NCI-H1092 treated with DMSO at 0.1 percent for 48 hours (cell line): Measurements from ENCODE around the gene SCFD2.

Experiments used
- DNase-seq: peaks from one replicate; lab custom pipeline; 2025; lab: John Stamatoyannopoulos, UW

The SCFD2 gene

DNA sequence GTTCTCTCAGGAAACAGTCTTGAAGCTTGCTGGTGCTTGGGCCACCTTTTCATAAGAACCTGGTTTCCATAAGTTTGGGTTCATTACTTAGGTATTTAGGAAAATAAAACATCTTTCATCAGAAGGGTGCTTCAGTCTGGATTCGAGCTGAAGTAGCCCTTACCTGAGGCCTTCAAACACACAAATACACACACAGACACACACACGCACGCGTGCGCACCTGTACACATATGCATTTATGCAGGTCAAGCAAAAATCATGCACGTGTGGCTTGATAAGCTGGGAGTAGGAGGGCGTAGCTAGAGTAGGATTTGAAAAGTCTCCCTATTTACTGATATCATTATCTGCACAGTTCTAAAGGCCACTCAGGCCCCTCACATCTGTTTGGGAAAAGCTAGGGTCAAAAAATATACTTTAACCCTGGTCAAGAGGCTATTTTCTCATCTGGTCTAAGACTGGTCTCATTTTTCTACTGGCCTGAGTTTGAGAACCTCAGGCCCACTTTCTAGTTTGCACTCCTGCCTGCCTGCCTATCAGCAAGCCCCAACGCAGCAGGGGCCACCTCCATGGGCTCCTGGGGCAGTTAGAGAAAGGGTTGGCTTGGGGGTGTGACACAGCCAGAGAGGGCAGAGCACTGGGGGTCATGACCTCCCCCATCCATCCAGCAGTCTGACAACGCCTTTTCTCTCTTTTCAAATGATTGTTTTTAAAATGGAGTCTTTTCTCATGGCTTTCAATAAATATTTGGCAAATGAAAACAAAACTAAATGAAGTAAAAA lies 439.5 kb downstream of the SCFD2 start:
- no peak for DNase-seq

DNA sequence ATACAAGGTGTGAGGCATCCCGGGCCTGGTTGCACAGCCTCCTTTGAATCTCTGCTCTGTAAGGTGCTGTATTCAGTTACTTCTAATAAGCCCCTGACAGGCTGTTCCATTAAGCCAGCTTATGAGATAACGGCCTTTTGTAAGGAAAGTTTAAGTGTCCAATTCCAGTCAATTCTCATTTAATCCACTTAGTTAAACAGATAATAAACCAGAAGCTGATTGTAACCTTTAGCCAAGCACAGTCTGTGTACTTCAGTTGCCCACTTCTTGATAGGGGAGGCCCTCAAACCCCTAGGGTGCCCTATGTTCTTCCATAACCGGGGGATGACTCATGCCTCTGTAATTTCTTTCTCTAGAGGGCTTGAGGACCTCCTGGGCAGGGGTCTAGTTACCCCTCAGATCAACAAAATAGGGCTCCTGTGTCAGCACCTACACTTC lies 440.3 kb downstream of the SCFD2 start:
- DNase-seq: peak; percentile 38

DNA sequence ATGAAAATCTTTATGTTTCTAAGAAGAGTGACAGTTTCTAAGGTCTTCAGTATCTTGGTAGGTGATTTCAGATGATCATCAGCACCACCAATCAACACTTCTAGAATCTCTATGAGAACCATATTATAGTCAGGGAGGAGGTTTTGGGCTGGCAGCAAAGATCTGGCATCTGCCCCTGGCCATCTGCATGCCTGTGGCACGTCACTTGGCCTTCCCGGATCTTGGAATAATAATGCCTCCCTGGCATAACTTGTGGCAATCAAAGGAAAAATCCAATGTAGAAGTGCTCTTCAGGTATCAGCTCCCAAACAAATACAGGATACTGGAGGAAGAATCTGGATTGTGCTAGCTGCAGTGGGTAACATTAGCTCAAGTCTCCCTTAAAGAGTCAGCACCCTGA lies 446.4 kb downstream of the SCFD2 start:
- DNase-seq: no peak

DNA sequence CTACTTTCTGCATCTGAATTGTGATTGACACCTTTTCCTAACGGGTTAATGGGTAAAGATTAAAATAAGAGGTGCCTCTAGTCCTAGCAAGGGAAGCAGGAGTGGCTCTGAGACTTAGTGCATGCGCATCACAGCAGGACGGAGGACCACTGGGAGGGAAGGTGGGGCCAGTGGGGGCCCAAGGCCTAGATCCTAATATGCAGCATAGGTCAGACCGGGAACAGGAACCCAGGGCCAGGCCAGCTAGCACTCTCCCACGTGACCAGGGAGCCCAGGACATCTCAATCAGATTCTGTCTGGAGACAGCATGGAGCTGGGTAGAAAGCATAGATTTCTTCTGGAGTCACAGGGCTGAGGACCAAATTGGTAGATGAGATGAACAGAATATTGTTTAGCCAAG lies 448.0 kb downstream of the SCFD2 start:
- DNase-seq: no peak

DNA sequence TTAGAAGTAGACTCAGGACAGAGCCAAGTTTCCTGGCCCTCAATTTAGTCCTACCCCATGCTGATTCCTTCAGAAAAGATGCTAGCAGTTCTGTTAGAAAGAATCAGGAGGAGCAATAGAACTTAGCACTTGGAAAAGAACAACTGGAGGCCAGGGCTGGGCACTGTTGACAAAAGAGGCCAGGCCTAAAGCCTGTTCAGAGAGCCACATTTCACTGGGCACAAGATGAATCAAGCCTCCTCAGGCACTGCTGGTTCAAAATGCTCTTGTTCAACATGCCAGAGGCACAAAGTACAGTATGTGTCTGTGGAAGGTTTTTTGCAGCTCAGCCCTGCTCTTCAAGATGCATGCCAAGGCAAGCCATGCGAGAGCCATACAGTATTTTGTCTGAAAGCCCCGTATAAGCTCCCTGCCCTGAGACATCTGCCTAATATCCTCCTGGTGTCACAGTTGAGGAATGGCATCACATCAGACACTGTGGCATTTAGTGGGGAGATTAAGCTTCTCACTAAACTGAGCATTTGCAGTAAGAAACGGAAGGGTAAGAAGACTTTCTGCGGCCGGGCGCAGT lies 450.0 kb downstream of the SCFD2 start:
- DNase-seq: no peak

DNA sequence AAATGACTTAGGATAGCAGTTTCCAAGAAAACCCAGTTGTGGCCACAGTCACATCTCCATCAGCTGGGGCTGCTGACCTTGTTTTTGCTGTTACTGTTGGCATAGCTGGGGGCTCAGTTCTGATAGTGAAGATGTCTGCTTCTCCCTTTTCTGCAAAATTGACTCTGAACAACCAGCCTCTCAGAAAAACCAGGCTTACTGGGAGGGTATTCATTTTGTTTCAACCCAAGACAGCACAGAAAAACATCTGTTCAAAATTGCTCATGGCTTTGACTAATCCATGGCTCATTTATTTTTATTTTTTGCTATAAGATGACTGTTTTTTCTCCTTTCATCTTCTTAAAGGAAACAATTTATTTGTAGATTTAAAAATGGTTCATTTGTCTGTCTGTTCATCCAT lies 450.7 kb downstream of the SCFD2 start:
- no peak for DNase-seq

DNA sequence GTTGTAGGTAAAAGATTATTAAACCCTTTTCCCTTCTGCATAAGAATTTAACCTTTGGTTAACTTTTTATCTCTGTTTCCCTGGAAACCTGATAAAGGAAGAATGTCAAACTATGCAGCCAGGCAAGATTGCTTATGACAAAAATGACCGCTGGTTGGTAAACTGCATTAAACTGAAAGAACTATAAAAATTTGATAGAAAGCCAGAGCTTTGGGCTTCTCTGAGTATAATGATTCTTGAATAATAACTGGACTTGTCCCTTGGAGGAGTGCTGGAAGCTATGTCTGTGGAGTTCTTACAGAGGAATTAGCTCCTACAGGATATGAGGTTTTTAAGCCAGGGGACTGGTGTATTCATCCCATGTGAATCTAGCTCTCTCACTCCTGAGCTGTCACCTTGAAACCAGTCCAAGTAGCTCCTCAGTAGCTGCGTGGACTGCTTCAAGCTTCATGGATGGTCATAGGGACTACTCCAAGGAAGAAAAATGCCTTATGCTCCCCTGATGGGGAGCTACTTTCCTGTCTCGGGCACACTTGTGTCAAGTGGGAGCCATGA lies 451.7 kb downstream of the SCFD2 start:
- no peak for DNase-seq

DNA sequence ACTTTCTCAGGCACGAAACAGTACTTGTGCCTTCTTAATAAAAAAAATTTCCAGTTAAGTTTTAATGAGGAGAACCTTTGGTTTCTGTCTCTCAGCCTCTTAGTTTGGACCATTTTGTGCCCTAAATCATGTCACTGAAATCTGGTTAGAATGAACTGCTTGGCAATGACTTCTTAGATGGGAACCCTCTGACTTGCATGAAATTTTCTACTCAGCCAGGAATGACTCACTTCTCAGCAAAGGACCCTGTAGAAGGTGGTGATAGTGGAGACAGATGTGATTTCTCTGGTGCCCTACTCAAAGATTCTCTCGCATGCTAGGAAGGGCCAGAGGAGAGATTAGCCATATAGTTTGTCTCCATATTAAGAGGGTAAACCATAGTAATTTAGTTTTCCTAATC lies 453.3 kb downstream of the SCFD2 start:
- no peak for DNase-seq

DNA sequence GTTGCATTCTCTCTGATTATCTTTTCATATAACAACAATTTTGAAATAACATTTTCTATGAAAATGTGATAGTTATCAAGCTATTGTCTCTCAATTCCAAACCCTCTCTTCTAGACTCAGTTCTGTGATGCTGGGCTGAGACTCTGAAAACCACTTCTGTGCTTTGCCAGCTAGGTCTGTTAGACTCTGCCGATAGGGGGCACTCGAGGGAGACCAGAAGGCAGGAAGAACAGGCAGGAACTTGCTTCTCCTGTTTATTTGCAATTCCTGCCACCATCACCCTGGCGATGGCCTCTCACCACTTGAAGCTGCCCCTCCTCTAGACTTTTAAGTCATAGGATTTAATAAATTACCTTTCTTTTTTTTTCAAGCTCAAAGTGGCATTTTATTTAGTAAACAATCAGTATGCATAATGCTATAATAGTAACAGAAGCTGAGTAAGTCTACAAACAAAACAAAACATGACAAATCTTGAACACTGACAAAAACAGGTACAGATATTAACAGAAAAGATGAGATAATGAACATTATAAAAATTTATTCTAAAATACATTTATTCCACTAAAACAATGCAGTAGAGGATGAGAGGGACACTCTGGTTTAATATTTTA lies 454.1 kb downstream of the SCFD2 start:
- peak; percentile 62 for DNase-seq

DNA sequence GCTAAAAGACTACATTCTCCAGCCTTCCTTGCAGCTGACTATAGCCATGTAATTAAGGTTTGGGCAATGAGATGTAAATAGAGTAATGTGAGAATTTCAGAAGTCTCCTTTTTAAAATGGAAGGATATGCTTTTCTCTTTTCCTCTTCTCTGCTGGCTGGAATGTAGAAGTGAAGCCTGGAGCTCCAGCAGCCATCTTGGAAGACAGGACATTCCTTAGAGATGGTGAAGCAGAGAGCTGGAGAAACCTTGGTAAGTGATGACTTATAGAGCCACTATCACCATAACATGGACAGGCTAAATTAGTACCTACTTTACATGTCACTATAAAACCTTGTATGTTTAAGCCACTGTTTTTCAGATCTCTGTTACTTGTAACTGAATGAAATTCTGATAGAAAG lies 455.7 kb downstream of the SCFD2 start:
- DNase-seq: no peak

DNA sequence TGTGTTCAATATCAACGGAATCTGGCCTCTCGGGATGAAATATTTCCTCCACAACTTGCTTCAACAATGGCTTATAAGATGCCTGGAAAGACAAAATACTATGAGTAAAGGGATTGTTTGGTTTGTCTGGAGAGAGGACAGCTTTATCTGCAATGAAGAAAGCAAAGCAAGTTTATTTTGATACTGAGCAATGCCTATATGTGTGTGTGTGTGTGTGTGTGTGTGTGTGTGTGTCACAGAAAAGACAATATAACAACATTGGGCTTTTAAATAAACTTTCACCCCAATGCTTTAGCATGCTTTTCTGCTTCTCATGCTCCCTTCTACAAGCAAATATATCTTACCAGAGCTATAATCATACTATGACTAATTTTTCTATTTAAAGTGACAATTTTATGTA lies 458.4 kb downstream of the SCFD2 start:
- no peak for DNase-seq

DNA sequence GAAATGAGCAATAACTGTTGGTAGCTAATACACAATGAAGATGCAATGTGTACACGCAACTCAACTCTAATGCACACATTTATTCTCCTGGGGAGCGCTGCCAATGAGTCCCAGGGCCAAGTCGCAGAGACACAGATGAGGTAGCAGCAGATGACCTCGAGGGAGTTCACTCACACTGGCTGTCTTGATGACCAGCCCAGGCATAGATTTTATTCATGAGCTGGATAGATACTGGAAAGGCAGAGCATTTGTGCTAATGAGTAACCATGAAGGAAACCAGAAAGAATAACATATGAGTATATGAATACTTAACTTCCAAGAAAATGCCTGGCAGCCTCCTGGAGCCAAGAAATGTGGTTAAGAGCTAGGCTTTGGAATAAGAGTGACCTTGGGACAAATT lies 461.4 kb downstream of the SCFD2 start:
- DNase-seq: no peak

DNA sequence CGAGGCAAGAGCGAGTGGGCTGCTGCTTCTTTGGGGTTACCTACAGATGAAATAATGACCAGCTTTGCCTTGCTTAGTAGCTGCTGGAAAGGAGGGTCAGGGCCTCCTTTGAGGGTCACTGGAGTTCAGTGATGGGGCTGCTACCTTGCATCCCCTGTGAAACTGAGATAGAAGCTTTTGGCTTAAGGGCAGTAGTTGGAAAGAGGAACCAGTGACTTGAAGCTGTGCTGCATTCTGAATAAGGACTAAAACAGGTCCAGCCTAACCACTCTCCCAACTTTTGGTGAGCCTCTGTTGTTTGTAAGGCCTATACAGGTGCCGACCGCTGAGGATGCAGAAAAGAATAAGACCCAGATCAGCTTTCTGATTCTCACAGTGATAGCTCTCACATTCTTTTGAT lies 462.6 kb downstream of the SCFD2 start:
- no peak for DNase-seq

DNA sequence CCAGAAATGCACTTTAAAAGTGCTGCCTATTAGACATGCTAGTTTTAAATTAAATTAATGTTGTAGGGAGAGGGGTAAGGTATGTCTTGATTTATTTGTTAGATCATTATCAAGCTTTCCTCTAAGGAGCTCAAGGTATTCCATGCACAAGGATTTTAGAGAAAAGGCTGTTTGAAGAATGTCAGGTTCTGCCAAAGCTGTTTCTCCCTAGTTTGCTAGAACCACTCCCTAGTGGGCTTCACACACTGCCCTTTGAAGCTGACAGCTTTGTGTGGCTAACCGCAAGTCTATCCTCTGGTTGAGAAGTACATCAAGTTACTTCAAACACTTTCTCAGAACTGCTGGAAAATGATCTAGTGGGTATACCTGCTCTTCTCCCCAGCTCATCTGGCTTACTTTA lies 471.4 kb downstream of the SCFD2 start:
- no peak for DNase-seq

DNA sequence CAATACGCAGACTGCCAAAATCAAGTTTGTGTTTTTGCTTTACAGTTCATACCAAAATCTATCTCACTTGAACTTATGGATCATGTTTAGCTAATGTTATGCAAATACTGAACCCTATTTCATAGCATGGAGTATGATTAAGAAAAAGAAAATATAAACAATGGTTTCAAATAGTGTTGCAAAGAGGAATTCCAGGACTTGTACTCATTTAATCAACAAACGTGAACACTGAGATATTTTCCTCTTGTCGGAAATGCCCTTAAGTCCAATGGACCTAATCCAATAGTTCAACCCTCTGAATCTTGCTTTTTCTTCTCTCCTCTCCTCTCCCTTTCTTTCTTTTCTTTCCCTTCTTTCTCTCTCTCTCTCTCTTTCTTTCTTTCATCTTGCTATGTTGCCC lies 473.0 kb downstream of the SCFD2 start:
- no peak for DNase-seq

DNA sequence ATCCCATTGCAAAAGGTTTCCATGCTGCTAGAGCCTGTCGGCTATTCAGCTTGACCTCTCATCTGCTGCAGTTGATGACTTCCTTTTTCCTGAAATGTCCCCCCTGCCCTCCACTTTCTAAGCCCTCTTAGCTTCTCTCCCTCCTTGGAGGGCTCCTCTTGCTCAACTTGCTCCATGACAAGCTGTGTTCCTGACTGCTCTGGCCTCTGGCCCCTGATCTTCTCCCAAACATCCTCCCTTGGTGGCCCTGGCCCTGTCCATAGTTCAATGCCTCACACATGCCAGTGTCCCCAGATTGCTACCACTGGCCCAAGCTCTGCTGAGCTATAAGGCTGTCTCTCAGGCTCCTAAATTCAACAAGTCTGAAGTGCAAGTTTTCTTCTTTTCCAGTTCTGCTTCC lies 474.1 kb downstream of the SCFD2 start:
- no peak for DNase-seq

DNA sequence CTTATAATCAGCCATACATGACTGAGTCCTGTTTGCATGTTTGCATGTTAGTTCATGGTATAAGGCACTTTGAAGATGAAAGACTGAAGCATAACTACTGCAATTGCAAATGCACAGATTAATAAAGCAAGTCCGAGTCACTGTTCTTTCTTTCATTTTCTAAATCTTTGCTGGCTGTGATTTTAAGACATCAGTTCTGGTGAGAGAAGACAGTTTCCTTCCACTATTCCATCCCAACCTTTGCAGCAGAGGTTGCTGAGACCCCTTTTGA lies 475.4 kb downstream of the SCFD2 start:
- no peak for DNase-seq

DNA sequence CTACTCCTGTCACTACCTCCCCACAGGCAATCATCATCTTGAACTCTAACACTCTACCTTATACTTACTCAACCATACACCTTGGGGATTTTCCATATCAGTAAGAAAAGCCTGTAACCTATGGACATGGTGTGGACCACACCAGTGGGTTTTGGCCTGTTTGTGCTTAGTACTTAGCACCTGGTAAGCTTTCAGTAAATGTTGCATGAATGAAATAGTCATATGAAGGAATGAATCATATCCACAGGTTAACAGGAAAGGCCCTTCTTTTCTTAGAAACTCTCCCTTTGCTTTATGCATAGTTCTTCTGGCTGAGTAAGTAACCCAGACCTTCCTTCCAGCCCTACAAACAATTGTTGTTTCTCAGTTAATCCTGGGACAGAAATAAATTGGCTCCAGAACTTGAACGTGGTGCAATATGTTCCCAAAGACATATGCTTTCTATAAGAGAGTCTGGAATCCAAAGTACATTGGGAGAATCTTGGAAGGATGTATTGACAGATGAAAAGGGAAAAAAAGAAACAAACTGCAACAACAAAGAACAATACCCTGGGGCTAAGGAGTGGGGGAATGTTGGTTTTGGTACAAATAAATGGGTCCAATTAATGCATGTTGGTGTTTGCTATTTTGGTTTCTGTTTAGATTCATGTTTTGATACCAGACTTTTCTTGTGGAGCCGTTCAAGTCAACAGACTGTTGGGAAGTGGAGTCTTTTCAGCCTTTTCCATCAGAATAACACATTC lies 475.9 kb downstream of the SCFD2 start:
- DNase-seq: no peak

DNA sequence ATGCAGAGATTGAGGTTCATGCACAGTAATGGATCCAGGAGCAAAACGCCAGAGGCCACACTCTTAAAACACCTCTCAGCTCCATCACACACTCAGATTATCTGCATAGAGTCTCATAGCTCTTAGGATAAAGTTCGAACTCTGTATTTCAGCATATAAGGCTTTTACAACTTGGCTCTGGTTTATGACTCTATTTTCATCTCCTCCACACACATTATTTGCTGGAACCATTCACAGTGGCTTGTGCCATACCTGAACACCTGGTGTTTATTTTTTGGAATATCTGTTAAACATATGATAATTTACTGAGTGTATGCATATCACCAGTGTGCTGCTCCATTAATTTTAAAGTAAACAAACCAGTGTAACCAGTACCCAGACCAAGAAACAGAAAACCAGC lies 476.5 kb downstream of the SCFD2 start:
- DNase-seq: no peak

DNA sequence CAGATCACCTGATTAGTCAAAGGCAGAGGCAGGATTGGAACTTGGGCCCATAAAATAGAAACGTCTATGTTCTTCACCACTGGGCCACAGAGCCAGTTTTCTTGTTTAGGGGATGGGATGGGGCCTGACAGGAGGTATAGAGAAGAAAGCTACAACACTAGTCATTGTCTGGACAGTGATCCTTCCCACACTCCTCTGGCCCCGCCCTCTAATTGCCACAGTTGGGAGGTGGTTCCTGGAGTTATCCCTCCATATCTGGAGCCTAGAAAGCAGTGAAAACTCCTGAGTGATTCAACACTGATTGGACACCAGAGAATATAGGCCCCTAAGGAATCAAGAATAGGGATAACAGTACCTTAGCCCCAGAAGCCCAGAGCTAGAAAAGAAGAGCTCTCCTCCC lies 480.9 kb downstream of the SCFD2 start:
- no peak for DNase-seq

DNA sequence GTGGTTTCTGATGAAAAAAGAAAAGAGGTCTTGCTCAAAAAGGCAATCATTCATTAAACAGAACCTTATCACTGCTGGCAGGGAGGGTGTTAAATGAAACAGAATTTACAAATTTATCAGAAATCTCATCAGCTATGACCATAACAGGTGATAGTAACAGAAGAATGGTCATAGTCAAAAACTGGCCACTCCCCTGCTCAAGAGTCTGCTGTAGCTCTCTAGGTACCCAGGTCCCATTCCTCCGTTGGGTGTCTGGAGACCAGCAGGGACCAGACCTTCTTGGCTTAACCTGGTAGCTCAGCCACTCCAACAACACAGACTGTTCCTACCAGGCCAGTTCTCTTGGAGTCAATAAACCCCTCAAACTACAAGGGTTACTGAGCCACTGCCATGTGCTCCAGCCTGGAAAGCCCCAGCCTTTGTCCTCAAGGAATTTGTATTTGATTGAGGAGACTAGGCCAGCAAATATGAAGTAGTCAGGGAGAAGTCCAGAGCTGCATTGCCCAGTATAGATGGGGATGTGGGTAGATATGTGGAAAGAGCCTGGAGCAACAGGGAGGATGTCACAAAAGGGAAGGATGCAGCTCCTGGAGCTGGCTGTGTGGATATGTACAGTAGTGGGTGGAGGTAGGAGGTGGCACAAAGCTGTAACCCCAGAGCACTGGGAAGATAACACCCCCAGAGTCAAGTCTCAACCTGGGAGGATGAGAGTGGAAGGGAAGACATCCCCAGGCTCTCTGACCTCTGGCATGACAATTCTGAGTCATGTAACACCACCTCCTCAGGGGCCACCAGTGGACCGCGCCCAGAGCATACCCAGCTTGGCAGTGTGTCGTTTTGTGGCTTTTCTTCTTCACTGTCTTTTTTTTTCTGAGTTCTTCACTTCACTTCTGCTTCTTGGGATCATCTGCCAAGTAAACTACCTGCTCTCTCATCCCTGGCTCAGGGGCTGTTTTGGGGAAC lies 481.9 kb downstream of the SCFD2 start:
- DNase-seq: no peak

DNA sequence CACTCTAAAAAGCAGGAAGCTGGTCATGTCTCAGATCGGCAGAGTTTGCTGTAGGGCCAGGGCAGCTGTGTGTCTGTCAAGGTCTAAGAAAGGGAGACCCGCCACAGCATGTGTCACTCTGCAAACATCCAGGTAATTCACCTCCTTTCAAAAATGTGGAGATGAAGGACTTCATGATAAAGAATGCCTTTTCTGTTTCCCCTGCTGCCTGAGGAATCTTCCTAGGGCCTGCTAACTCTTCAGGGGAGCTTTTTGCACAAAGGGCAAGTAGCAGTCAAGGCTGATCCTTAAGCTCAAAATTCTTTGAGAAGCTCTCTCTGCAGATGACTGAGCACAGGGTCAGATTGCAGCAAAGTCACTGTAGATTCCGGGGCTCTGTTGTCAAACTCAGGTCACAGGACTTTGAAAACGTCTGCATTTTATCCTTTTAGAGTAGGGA lies 482.7 kb downstream of the SCFD2 start:
- DNase-seq: no peak
